Measurements from ENCODE around the gene FKBP14.

GRCh38 chr7:29975561-29975960 is 50.9 kb downstream of the FKBP14 start:
- TF ChIP-seq CTCF (IDR thresholded peaks at IDR 0.05; ENCODE audit: insufficient read depth, low read length): no peak
- no peak for TF ChIP-seq POLR2AphosphoS5 (IDR thresholded peaks at IDR 0.05; ENCODE audit: low read depth)
- TF ChIP-seq GABPA (IDR thresholded peaks at IDR 0.05; ENCODE audit: low read depth): no peak
- no peak for TF ChIP-seq REST (IDR thresholded peaks at IDR 0.05; ENCODE audit: insufficient replicate concordance, low read depth)
